ENCODE data around the gene VAPA.

The VAPA gene

GRCh38 chr18:10003866-10004265 is 90.0 kb downstream of the VAPA start:
- no peak for DNase-seq (ENCODE audit: extremely low read depth, low read depth)
- H3K4me3 ChIP-seq (replicated peaks; ENCODE audit: low read depth, low read length): no peak overlapping the region
- TF ChIP-seq CTCF (IDR thresholded peaks at IDR 0.05; ENCODE audit: low read depth, low read length, missing control alignments): no peak

GRCh38 chr18:10006311-10006893 is 92.6 kb downstream of the VAPA start:
- no peak overlapping the region for H3K4me3 ChIP-seq (replicated peaks; ENCODE audit: low read depth, low read length)
- TF ChIP-seq CTCF (IDR thresholded peaks at IDR 0.05; ENCODE audit: low read depth, low read length, missing control alignments): peak; percentile 25
- DNase-seq (ENCODE audit: extremely low read depth, low read depth): no peak

- no peak for TF ChIP-seq CTCF (IDR thresholded peaks at IDR 0.05; ENCODE audit: low read depth, low read length, missing control alignments)
- no peak overlapping the region for H3K4me3 ChIP-seq (replicated peaks; ENCODE audit: low read depth, low read length)
- no peak for DNase-seq (ENCODE audit: extremely low read depth, low read depth)
These were observed 94.3 kb downstream of the VAPA start for GRCh38 chr18:10008006-10008647.
